ENCODE measurements around the gene GALNT9.

GRCh38 chr12:132295101-132295526, 34.3 kb downstream of the GALNT9 start:
- no peak for TF ChIP-seq CTCF (IDR thresholded peaks at IDR 0.05)
- TF ChIP-seq ZFX (IDR thresholded peaks at IDR 0.05; ENCODE audit: borderline replicate concordance), result no peak

All from 22Rv1 (cell line).